Astrocyte of the hippocampus (primary cell): ENCODE data around the gene SLC22A3.

Source experiments
- DNase-seq: peaks from one replicate; pipeline ENCODE4 v3.0.0; 2011; ENCODE audit warnings: low read depth, low spot score

Gene SLC22A3

DNA sequence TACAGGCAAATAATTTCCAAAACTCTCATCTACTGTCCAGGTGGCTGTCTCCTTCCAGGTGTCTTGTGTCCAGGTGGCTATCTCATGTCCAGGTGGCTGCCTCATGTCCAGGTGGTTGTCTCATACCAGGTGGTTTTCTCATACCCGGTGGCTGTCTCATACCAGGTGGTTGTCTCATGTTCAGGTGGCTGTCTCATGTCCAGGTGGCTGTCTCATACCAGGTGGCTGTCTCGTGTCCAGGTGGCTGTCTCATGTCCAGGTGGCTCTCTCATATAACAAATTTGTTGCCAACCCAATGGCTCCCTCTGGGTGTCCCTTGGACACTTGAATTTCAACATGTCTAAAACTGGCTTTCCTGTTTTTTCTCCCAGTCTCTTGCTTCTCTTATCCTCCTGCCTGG, 14.3 kb upstream of the SLC22A3 start:
- no peak for DNase-seq

DNA sequence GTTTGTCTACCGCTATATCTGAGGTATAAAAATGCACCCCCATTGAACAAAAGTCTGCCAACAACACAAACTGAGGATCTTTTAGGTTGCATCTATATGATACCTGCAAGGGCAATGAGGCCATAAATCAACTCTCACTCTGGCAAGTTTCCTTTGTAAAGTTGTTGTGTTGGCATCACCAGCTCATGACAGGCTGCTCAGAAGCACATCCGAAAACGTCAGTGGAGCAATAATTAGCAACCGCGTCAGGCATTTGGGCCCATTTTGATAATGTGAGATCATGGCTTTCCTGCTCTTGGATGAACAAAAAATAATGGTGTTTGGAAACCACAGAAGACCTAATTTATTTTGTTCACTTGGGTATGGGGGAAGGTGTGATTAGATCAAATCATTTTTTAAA, 12.0 kb upstream of the SLC22A3 start:
- DNase-seq, result no peak

DNA sequence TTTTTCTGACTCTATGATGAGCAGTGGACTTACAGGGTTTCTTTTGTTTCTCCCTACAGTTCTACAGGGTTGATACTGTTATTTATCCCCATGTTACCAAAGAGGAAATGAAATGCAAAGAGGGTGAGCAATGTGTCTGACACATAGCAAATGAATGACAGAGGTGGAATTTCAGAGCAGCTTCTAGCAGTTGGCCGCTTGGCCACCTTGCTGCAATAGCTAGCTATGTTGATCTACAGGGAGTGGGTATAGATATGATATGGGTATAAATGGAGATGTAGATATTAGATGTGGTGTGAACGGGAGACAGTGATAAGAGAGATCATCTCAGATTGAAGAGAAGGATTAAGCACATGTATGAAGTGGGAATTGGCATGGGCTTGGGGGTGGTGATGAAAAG, 10.9 kb upstream of the SLC22A3 start:
- peak; percentile 58 for DNase-seq

DNA sequence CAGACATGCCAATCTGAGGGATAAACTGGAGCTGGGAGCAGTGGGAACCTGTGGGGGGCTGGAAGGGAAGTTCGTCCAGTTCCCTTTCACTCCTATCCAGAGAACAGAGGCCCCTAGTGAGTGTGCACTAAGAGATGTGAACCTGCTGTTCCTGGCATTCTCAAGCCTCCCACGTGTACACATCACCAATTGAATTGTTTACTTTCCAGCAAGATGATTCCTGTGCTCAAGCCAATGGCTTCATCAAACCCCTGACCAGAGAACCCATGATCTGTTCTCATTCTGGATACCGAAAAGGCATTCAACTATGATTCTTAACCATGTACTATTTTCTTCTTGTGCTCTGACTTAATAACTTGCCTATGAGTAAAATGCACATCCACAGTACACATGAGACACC, 10.2 kb upstream of the SLC22A3 start:
- DNase-seq, result no peak

DNA sequence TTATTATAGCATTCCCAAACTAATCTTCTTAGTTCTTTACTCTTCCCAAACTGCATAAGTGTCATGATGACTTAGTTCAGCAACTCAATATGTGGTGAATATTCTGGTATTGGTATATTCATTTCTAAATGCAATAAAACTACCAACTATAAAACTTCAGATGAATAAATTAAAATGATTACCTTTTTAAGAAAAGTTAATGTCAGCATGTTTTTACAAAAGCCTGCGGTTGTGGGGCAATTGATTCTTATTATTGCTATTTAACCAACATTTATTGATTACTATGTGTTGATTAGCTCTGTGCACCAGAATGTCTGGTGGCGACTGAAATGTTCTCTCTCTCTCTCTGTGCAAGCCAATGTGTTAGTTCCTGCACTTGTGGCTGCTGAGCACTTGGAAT, 5.0 kb upstream of the SLC22A3 start:
- no peak for DNase-seq

DNA sequence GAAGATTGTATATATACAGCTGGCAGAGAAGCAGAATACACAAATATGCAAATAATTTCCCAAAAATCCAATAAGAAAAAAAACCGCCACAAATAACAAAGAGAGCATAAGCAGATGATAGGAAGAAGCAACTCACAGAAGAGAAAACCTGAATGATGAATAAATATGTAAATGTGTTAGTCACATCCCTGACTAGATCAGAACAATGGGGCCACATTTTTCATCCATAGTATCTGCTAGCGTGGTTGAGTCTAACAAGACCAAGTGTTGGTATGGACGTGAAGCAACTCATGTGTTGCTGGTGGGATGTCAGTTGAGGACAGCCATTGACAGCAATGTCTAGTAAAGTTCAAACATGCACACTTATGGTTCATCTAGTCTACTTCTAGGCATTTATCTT, 3.9 kb upstream of the SLC22A3 start:
- DNase-seq, result no peak

DNA sequence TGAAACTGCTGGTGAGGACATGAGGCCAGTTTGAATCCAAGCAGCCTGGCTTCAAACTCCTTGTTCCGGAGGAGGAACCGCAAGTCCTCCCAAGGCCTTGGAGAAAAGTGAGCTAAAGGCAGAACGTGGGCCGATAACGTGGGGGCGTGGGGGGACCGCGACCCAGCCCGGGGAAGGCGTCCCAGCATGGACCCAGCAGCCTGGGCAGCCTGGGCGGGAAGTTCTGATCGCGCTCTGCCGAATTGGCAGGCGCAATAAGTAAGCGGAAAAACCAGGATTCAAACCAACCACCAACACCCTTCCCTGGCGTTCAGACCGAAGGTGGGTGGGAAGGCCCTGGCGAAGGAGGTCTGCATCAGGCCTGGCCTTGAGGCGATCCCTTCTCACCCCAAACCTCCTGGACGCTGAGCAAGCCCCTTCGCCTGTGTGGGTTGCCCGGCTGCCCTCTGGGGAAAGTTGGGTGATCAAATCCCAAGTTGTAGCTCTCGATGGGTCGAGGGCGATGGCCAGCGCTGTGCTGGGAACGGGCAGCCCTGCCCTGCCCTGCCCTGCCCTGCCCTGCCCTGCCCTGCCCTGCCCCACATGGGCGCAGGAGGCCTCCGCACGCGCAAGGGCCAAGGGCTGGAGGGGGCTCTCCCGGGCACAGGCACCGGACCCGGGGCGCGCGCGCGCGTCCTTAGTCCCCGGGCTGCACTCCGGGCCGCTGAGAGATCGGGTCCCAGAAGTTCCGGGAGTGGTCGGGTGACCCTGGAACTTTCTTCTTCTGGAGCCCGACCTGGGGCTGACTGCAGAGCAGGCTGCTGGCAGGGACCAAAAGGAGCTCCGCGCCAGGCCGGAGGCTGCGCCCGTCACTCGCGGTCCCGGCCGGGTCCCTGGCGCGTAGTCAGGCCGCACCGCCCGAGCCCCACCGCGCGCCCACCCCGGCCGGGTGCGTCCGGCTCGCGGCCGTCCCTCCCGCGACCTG, 637 bp upstream of the SLC22A3 start:
- DNase-seq, result peak; percentile 30

DNA sequence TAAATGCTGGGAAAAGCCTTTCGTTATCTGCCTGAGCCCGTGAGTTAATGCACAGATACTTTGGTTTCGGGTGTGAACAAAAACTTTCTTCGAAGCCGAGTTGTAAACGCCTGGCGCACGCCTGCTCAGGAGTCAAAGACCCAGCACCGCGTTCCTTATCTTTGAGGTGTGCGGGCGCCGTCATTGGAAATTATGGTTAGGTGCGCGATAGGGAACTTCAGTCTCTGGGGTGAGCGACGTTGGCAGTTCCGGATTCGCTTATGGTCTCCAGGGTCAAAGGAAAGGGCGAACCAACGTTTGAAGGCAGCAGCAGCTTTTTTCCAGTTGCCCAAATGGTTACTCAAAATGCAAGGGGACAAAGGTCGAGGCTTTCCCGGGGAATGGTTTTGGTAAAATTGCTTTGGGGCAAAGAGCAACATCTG, 853 bp downstream of the SLC22A3 start:
- DNase-seq, result no peak

DNA sequence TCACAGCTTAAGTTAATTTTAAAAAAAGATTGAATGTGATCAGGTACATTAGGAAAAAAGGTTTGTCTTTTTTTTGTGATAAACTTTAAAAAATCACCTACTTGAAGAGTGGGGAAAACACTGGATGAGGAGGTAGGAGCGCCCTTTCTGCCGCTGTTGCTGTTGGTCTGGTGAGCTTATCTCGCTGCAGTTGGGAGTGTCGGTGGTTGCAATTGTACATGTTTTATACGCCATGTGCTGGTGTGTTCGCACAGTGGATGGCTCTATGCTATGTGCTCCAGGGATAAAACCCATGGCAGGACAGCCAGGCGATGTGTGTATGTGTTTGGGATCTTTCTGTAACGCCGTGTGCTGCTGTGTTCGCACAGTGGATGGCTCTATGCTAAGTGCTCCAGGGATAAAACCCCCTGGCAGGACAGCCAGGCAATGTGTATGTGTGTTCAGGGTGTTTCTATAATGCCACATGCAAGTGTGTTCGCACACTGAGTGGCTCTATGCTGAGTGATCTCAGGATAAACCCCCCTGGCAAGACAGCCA, 1.7 kb downstream of the SLC22A3 start:
- no peak for DNase-seq

DNA sequence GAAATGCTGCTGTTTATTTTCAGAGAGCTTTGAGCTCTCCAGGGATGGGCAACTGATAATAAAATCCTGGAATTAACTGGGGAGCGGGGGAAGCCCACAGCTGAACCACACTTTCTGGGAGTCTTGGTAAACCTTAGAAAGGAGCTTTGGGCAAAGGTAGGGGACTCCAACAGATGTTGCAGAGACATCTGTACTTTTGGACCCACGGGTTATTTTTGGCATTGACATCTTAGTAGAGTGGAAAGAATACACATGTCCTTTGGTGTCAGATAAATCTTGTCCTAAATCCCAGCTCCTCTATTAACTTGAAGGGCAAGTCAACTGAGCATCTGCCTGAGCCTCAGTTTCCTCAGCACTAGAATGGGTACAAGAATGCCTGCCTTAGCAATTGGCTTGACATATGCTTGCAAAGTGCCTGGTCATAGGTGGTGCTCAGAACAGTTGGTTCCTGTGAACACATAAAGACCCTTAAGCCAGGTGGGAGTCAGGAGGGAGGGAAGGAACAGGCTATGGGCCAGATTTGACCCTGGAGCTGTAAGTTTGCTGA, 5.8 kb downstream of the SLC22A3 start:
- DNase-seq, result no peak

DNA sequence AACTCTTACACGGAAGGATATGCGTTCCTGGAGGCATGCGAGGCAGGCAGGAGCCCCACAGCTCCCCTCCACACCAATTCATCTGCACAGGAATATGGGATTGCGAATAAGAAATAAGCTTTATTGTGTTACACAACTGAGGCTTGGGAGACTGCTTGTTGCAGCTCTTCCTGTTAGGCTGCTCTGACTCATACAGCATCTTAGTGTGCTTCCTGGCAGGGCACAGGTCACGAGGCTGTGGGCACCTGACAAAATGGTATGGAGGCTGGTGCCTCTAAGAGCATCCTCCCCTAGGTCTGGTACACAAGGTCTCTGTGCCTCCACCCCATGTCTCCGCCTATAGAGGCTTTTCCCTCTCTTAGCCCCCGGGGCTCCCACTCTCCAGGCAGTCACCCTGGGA, 6.8 kb downstream of the SLC22A3 start:
- DNase-seq, result no peak

DNA sequence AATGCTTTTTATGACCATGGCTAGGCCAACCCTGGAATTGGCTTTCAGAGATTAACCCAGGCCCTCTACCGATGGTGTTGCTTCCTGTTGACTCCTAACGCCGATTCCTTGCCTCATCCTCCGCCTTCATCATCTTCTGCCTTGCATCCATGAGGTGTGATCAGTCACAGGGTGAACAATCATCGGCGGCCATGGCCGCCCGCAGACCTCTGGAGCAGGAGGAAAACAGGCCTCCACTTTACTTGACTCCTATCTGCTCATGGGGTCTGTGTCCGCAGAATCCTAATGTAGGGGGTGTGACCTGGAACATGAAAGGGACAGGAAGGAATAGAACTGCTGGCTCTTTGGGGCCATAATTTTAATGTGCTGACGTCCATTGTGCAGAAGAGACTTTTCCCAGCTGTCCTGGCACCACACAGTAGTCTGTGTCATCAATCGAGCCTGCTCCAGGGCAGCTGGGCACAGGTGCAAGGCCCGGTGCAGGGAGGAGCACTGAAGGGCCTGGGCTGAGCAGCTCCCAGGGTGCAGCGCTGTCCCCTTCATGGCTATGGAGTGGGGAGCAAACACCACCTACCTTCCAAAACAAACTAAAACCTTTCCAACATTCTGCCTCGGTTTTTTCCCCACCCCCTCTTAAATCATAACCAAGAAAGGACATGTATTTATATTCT, 8.0 kb downstream of the SLC22A3 start:
- no peak for DNase-seq

DNA sequence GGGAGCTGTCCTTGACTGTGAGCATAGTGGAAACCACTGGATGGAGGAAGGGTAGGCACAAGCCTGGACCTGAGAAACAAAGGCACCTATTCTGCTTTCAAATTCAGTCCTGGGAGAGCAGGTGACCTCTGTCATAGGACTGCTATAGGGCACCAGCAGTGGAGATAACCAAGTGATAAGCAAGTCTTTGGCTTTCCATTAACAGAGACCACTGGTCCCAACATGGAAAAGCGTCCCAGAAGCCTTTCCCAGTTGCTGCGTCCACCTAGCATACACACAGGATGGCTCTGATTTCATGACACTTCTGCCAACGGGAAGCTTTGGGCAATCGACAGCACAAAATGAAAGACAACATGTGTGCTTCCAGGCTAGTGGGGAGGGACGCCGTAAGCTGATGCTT, 8.9 kb downstream of the SLC22A3 start:
- DNase-seq, result no peak

DNA sequence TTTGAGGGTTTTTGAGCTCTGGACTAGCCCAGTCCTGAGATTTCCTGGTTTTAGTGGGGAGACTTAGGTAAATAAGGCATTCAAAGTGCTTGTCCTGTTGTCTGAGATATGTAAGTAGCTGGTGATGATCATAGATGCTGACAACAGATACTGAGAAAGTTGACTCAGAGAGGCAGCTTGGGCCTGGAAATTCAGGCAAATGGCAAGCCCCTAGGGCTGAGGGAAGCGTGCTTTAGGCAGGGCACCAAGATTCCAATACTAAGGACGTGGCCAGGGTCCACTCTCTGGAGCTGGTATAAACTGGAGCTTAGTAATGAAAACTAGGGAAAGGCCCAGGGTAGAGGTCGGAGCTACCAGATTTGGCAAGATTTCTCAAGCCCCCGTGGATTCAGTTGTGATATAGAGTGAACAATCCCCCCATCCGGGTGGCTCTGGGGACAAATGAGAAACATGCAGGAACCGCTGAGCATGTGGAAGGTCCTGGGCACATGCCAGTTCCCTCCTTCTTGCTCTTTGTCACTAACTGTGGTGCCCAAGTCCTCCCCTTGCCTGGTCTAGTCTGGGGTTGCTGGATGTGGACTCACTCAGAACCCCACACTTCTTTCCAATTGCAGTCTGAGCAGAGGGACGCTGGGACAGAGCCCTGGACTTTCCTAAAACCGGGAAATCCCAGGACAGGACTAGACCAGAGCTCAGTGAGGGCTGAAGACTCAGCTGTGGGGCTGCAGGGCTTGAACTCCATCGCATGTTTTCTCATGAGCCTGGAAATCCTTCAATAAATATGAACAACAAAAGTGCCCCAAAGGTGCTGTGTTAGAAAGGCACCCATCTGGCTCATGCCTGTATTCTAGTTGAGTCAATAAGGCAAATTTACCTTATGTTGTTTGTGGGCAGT, 10.3 kb downstream of the SLC22A3 start:
- DNase-seq, result no peak

DNA sequence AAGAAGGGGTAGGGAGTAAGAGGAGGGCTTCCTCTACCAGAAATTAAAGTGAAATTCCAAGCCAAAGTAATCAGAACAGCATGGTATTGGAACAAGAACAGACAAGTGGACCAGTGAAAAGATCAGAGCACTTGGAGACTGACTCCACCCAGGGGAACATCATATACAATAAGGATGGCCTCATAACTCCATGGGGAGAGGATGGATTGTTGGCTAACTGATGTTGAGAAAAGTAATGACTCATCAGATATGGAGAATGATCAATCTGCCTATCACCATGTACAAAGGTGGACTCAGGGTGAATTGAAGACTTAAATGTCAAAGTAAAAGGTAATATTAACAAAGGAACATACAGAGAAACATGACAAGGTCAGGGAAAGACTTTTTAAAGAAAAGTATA, 12.8 kb downstream of the SLC22A3 start:
- DNase-seq, result no peak

DNA sequence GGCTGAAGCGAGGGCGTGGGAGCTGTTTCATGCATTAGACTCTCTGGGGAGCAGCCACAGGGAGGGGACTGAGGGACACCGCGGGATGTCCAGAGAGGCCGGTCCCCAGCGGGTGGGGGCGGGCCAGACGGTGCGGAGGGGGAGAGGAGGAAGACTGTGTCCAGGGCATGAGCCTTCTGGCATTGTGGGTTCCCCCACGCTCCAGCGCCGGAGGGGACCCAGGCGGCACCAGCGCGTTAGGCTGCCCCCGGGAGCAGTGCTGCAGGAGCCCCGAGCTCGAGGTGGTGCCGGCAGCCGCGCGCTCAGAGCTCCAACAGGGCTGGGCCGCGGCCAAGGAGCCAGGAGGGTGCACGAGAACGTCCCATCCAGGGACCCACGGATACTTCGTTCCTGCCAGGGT, 14.4 kb downstream of the SLC22A3 start:
- no peak for DNase-seq

DNA sequence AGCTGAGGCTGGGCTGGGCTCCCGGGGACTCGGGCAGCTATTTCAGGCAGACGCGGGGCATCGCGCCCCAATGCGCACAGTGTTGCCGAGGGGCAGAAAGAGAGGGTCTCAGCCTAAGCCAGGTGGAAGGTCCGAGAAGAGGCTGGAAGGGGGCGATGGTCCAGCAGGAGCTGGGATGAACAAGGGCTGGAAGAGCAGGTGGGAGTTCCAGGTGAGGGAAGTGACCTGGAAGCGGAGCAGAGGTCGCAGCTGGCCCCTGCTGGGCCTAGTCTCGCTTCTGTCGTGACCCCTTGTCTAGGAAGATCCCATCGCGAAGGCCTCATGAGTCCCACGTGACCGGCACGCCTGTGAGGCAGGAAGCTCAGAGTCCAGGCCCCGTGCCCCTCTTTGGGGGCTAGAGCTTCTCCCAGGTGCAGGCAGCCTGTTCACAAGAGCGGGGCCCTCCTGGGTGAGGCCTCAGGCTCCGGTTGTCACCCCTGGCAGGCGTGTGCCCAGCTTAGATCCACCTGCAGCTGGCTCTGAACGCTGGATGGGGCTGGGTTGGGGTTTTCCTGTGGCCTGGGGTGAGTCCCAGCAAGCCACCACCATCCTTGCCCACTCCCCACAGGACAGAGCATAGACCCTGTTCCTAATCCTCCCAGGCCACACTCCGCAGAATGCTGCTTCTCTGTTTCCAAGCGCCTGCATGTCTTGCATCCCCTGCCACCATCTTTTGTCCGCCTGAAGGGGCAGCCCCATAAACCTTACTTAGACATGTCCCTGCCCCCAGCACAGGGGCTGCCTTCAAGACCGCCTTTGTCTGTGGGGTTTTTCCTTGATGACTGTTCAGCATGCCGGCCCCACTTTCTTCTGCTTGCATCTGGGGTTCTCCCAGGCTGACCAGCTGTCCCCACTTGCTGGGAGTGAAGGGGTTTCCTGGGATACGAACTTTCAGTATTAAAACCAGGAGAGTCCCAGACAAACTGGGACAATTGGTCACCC, 15.1 kb downstream of the SLC22A3 start:
- no peak for DNase-seq

DNA sequence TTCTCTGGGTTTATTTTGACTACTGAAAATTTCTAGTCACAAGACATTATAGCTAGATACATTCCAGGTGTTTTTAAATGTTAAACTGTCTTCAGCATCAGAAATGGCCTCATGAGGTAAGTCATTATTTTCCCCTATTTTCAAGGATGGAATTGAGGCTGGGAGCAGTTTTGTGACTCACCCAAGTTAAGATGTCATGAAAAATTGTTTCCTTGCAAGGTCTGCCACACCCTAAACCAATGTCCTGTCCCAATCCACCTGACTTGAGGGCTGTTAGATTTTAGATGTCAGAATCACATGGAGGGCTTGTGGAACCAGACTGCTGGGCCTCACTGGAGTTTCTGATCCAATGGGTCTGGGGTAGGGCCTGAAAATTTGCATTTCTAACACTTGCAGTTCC, 16.9 kb downstream of the SLC22A3 start:
- DNase-seq, result no peak

DNA sequence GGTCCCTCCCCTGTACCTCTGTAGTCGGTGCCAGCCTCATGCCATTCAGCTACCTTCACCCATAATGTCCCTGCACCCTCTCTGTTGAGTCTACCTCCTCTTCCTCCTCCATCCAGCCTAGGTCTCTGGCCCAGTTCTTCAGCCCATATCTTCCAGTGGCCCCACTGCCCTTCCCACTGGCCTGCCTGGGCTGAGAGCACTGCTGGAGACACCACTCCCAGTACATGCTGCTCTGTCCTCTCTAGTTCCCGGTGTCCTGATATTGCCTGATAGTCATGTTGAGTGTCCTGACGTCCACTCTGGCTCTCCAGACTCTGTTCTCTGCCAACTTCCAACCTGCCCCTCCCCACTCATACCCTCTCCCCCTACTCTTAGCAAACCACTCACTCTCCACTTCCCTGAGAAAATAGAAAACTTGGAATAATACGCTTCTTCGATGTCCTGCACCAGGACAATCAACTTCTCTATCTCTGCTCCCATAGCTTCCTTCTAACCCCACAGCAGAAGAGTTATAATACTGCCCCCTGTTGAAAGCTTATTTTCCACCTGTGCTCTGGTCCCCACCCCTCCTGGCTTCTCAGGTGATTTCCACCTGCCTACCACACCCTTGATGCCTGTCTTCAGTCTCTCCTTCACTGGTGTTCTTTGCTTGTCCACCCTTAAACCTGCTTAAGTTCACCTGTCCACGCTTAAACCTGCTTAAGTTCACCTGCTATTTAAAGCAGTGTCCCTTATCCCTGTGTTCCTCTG, 19.8 kb downstream of the SLC22A3 start:
- DNase-seq, result no peak

DNA sequence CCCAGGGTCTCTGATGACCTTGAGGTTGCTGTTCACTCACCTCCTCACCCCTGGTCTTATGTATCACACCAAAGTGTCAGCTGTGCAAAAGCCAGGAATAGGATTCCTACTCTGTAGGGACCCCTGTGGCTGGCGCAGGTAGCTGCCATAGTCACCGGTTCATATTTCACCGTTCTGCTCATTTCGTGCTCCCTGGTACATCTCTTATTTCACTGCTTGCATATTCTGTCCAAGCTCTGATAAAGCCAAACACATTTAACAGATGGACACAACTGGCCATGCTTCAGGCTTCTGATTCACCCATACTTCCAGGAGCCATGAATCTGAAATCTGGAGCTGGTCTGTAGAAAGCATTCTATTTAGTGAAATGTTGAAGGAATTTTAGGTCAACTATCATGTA, 20.5 kb downstream of the SLC22A3 start:
- no peak for DNase-seq
